ENCODE measurements around the gene FGF3. TPM values are rescaled to one million over a fixed set of nuclear protein-coding genes. Genes with fewer than 3 reads are reported as not detected.

FGF3 gene
- total RNA-seq, 2 donors from 2014 or later: not detected

- Histone ChIP-seq H3K4me1 (no peaks in the 10 kb centered on the region), H3K36me3 (no peaks in the 10 kb centered on the region), H3K27ac (no peak overlapping the region), H3K27me3 (no peaks in the 10 kb centered on the region), H3K4me3 (no peak overlapping the region), H3K9me3 (no peaks in the 10 kb centered on the region)
- DNase-seq (ENCODE audit: low spot score): no peak
- no peak for TF ChIP-seq CTCF (IDR thresholded peaks at IDR 0.05)
Observed at GRCh38 chr11:69825037-69825834, 6.0 kb upstream of the FGF3 start.

GRCh38 chr11:69823641-69824265, 4.5 kb upstream of the FGF3 start:
- H3K27ac ChIP-seq: no peak overlapping the region
- DNase-seq (ENCODE audit: low spot score): no peak
- H3K36me3 ChIP-seq: no peaks in the 10 kb centered on the region
- no peaks in the 10 kb centered on the region for H3K9me3 ChIP-seq
- no peak overlapping the region for H3K4me3 ChIP-seq
- TF ChIP-seq CTCF (IDR thresholded peaks at IDR 0.05): no peak
- peaks cover 0 to 8% of the 10 kb centered on the region in 2 donors for H3K27me3 ChIP-seq
- H3K4me1 ChIP-seq: no peaks in the 10 kb centered on the region

- no peak for DNase-seq (ENCODE audit: low spot score)
- TF ChIP-seq CTCF (IDR thresholded peaks at IDR 0.05): no peak
- Histone ChIP-seq H3K4me1 (peaks cover 0 to under 1% of the 10 kb centered on the region in 2 donors), H3K36me3 (no peaks in the 10 kb centered on the region), H3K27me3 (peaks cover 0 to 15% of the 10 kb centered on the region in 2 donors), H3K27ac (no peak overlapping the region), H3K9me3 (no peaks in the 10 kb centered on the region), H3K4me3 (no peak overlapping the region)
Observed at GRCh38 chr11:69822676-69823494, 3.7 kb upstream of the FGF3 start.

GRCh38 chr11:69821511-69822040, 2.4 kb upstream of the FGF3 start:
- H3K4me3 ChIP-seq: no peak overlapping the region
- H3K36me3 ChIP-seq: no peaks in the 10 kb centered on the region
- peaks cover 5 to 15% of the 10 kb centered on the region in 2 donors for H3K27me3 ChIP-seq
- no peak for DNase-seq (ENCODE audit: low spot score)
- no peak overlapping the region for H3K27ac ChIP-seq
- H3K9me3 ChIP-seq: no peaks in the 10 kb centered on the region
- peaks cover 0 to 9% of the 10 kb centered on the region in 2 donors for H3K4me1 ChIP-seq
- TF ChIP-seq CTCF (IDR thresholded peaks at IDR 0.05): no peak

GRCh38 chr11:69820441-69820840, 1.2 kb upstream of the FGF3 start:
- TF ChIP-seq CTCF (IDR thresholded peaks at IDR 0.05): no peak
- peaks cover 5 to 15% of the 10 kb centered on the region in 2 donors for H3K27me3 ChIP-seq
- H3K36me3 ChIP-seq: no peaks in the 10 kb centered on the region

More at GRCh38 chr11:69820441-69820840, 1.2 kb upstream of the FGF3 start:
- no peak overlapping the region for H3K27ac ChIP-seq
- H3K4me3 ChIP-seq: no peak overlapping the region
- no peaks in the 10 kb centered on the region for H3K9me3 ChIP-seq
- peaks cover 0 to 9% of the 10 kb centered on the region in 2 donors for H3K4me1 ChIP-seq
- DNase-seq (ENCODE audit: low spot score): no peak

Data from right atrium auricular region (tissue), 2 donors.